Endodermal cell (in vitro differentiated cells): ENCODE measurements around the gene ELANE. TPM values are rescaled to one million over a fixed set of nuclear protein-coding genes. Genes with fewer than 3 reads are reported as not detected.

Experiments used
- DNase-seq: peaks from one replicate; pipeline ENCODE4 v3.0.0-alpha.2; 2017
- H3K27ac ChIP-seq: 2 replicates; pipeline ENCODE4 v1.5.1; 2013; ENCODE audit warnings: mild to moderate bottlenecking, low read depth, low read length, moderate library complexity
- H3K27me3 ChIP-seq: 2 replicates; pipeline ENCODE4 v1.6.1; 2013; ENCODE audit warnings: mild to moderate bottlenecking, low read length, moderate library complexity; ENCODE audit not compliant: insufficient read depth, control insufficient read depth, poor library complexity, severe bottlenecking
- H3K36me3 ChIP-seq: 2 replicates; pipeline ENCODE4 v1.7.0; 2013; ENCODE audit warnings: mild to moderate bottlenecking, low read length, moderate library complexity; ENCODE audit not compliant: control insufficient read depth, insufficient read depth
- H3K4me1 ChIP-seq: one replicate; pipeline ENCODE4 v1.7.0; 2013; ENCODE audit warnings: low read length; ENCODE audit not compliant: control insufficient read depth, insufficient read depth
- H3K4me3 ChIP-seq: 2 replicates; pipeline ENCODE4 v1.5.1; 2013; ENCODE audit warnings: mild to moderate bottlenecking, low read length, moderate library complexity
- H3K9ac ChIP-seq: 2 replicates; pipeline ENCODE4 v1.6.1; 2013; ENCODE audit warnings: mild to moderate bottlenecking, low read length, moderate library complexity; ENCODE audit not compliant: poor library complexity, severe bottlenecking; ENCODE audit errors: extremely low read depth
- H3K9me3 ChIP-seq: 2 replicates; pipeline ENCODE4 v1.6.1; 2013; ENCODE audit warnings: mild to moderate bottlenecking, low read length, moderate library complexity; ENCODE audit not compliant: control insufficient read depth
- H3K27ac Mint-ChIP-seq: 2 replicates; pipeline ENCODE4 v1.8.0; 2020; ENCODE audit warnings: mixed read lengths
- H3K27me3 Mint-ChIP-seq: 2 replicates; pipeline ENCODE4 v1.8.0; 2021; ENCODE audit warnings: mild to moderate bottlenecking, mixed read lengths; ENCODE audit not compliant: insufficient read depth
- H3K36me3 Mint-ChIP-seq: 2 replicates; pipeline ENCODE4 v1.8.0; 2020; ENCODE audit warnings: low read depth, mixed read lengths
- H3K4me1 Mint-ChIP-seq: 2 replicates; pipeline ENCODE4 v1.8.0; 2020; ENCODE audit warnings: mixed read lengths
- H3K4me3 Mint-ChIP-seq: 2 replicates; pipeline ENCODE4 v1.8.0; 2020; ENCODE audit warnings: mild to moderate bottlenecking, moderate library complexity, mixed read lengths
- H3K9me3 Mint-ChIP-seq: 2 replicates; pipeline ENCODE4 v1.8.0; 2020; ENCODE audit warnings: mild to moderate bottlenecking, mixed read lengths
- WGBS, 2 experiments: methylation state at CpG; one replicate each; pipeline versions ENCODE4 v1.1.5 to v1.1.7; 2013; ENCODE audit warnings: missing lambda C conversion rate in 2 of 2, mixed read lengths in 1 of 2; ENCODE audit not compliant: insufficient coverage in 1 of 2, insufficient read length in 1 of 2; 5-methylcytosine and 5-hydroxymethylcytosine counted together
- total RNA-seq, 2 donors: library from RNA; stranded (reverse); fragmentation: NEBNext Ultra II Directional in 1 of 2; extraction: Animal tissue kit (Norgen Biotek cat#: 25700) in 1 of 2; gene quantifications; 2 replicates in 1 of 2; 3 replicates in 1 of 2; pipeline ENCODE4 v1.2.1, GENCODE V29; 2021
- TF ChIP-seq, protein P1 (sequence below): fragments of 200-600 bp; sonication (generic); conservative IDR thresholded peaks from 2 replicates; pipeline ENCODE4 v1.5.0; 2021; ENCODE audit warnings: antibody characterized with exemption, mild to moderate bottlenecking

Gene ELANE
- total RNA-seq, 2 donors from 2014 or later = not detected

DNA sequence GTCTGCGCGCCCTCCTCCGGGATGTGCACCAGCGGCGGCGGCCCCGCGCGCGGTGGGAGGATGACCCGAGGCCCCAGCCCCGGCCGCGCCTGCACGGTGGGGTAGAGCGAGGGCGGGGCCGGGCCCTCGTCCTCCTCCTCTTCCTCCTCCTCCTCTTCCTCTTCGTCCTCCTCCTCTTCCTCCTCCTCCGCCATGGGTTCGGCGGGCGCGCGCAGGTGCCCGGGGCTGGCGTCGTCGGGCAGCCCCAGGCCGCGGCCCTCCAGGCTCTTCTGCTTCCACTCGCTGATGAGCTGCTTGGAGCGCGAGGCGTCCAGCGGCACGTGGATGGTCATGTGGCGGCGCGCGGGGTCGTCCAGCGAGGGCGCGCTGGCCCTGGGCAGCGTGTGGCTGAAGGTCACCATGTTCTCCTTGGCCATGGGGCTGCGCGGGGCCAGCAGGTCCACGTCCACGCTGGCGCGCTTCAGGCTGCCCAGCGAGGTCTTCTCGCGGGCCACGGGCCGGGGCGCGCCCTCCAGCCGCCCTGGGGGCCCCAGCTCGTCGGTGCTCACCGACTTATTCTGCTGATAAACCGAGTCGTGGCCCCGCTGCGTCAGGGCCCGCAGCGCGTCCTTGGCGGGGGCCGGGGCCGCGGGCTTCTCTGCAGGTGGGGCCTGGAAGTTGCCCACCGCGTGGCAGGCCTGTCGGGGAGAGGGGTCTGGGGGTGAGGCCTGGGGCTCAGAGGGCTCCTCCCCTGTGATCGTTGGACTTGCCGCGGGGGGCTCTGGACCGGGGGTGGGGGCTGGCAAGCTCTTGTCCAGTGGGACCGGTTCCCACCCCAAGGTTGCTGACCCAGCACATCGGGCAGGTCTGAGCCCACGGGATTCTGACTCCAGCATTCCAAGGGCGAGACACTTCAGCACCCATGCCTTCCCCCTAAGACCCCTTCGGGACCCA lies 38.6 kb upstream of the ELANE start:
- no peaks in the 10 kb centered on the region for H3K27me3 ChIP-seq
- no peak overlapping the region for H3K4me3 ChIP-seq
- no peaks in the 10 kb centered on the region for H3K4me1 ChIP-seq
- no peaks in the 10 kb centered on the region for H3K9me3 Mint-ChIP-seq
- peaks cover 39% of the 10 kb centered on the region for H3K36me3 ChIP-seq
- H3K27ac ChIP-seq = no peak overlapping the region
- H3K9me3 ChIP-seq = no peaks in the 10 kb centered on the region
- H3K27me3 Mint-ChIP-seq = no peaks in the 10 kb centered on the region
- WGBS, 2 experiments = 95% methylated on average over 38 to 87 of the region's 87 CpGs
- H3K9ac ChIP-seq = no peak overlapping the region
- no peak overlapping the region for H3K4me3 Mint-ChIP-seq
- H3K27ac Mint-ChIP-seq = no peak overlapping the region
- DNase-seq = peak; percentile 61
- H3K36me3 Mint-ChIP-seq = peaks cover 51% of the 10 kb centered on the region
- TF ChIP-seq, protein P1, sequence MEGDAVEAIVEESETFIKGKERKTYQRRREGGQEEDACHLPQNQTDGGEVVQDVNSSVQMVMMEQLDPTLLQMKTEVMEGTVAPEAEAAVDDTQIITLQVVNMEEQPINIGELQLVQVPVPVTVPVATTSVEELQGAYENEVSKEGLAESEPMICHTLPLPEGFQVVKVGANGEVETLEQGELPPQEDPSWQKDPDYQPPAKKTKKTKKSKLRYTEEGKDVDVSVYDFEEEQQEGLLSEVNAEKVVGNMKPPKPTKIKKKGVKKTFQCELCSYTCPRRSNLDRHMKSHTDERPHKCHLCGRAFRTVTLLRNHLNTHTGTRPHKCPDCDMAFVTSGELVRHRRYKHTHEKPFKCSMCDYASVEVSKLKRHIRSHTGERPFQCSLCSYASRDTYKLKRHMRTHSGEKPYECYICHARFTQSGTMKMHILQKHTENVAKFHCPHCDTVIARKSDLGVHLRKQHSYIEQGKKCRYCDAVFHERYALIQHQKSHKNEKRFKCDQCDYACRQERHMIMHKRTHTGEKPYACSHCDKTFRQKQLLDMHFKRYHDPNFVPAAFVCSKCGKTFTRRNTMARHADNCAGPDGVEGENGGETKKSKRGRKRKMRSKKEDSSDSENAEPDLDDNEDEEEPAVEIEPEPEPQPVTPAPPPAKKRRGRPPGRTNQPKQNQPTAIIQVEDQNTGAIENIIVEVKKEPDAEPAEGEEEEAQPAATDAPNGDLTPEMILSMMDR = no peak
- no peaks in the 10 kb centered on the region for H3K4me1 Mint-ChIP-seq

DNA sequence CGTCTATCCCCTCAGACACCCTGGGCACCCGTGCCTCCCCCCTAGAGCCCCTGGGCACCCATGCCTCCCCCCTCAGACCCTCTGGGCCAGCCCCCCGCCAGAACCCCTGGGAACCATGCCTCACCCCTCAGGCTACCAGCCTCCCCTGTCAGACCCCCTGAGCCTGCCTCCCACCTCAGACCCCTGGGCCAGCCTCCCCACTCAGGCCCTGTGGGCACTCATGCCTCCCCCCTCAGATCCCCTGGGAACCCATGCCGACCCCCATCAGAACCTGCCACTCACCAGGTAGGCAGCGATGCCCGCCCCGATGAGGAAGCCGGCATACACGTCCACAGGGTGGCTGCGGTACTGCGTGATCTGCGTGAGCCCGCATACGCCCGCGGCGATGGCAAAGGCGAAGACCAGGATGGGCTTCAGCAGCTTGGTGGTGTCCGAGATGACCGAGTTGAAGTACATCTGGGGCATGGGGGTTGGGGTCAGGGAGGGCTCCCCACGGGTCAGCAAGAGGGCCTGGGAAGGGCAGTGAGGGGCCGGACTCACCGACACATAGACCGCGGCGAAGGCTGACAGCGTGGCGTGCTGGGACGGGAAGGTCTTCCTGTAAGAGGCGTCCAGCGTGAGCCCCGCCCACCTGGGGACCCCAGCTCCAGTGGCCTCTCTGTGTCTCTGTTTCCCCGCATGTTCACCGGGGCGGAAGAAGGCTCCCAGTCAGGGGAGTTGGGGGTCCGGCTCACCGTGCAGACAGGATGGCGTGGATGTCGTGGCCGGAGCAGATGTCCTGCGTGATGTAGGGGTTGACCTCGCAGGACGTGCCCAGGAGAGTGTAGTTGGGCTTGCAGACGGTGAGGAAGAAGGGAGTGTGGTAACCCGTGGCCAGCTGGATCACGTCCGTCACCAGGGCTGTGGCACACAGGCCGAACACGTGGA lies 37.7 kb upstream of the ELANE start:
- no peak overlapping the region for H3K4me3 Mint-ChIP-seq

More for the DNA sequence above, 37.7 kb upstream of the ELANE start:
- 96% methylated on average over 44 to 49 of the region's 49 CpGs for WGBS, 2 experiments
- Histone ChIP-seq H3K9me3 (no peaks in the 10 kb centered on the region), H3K4me3 (no peak overlapping the region), H3K9ac (no peak overlapping the region), H3K36me3 (peaks cover 32% of the 10 kb centered on the region), H3K27ac (no peak overlapping the region), H3K4me1 (no peaks in the 10 kb centered on the region), H3K27me3 (no peaks in the 10 kb centered on the region)
- H3K36me3 Mint-ChIP-seq = peaks cover 45% of the 10 kb centered on the region
- H3K9me3 Mint-ChIP-seq = no peaks in the 10 kb centered on the region
- no peak overlapping the region for H3K27ac Mint-ChIP-seq
- TF ChIP-seq, protein P1 = no peak
- H3K4me1 Mint-ChIP-seq = no peaks in the 10 kb centered on the region
- no peaks in the 10 kb centered on the region for H3K27me3 Mint-ChIP-seq
- DNase-seq = peak; percentile 71
